A673 (cell line): ENCODE results near the gene MYO1E.

ENCODE experiments used
- CTCF ChIP-seq: fragments of 300-800, 200-600 bp; sonication (generic); conservative IDR thresholded peaks from 2 replicates; pipeline ENCODE4 v1.5.1; 2017; ENCODE audit warnings: low read depth, mild to moderate bottlenecking, antibody characterized with exemption, low read length, moderate library complexity, mixed read lengths
- EZH2 ChIP-seq: fragments of 200-600 bp; sonication (generic); IDR thresholded peaks from 2 replicates; pipeline ENCODE4 v1.6.1; 2017; ENCODE audit warnings: borderline replicate concordance, low read depth, mild to moderate bottlenecking, mixed read lengths, antibody characterized with exemption, low read length; ENCODE audit not compliant: poor library complexity, severe bottlenecking

- TF ChIP-seq CTCF (no peak), EZH2 (no peak)
Observed at GRCh38 chr15:59385171-59385570, 12.5 kb upstream of the MYO1E start.
